SU-DHL-6 (cell line): ENCODE measurements around the gene PRDM16.

Source experiments
- H2AFZ ChIP-seq: fragments of 200-600 bp; sonication (generic); 2 replicates; pipeline ENCODE4 v1.6.1; 2014; ENCODE audit warnings: low read depth, mild to moderate bottlenecking, moderate library complexity, mixed read lengths, antibody characterized with exemption, low read length; ENCODE audit not compliant: severe bottlenecking
- H3F3A ChIP-seq: fragments of 200-600 bp; shearing (Covaris generic); 2 replicates; pipeline ENCODE4 v1.6.0; 2016; ENCODE audit warnings: antibody characterized with exemption, mild to moderate bottlenecking; ENCODE audit not compliant: insufficient read depth
- H3K27ac ChIP-seq: fragments of 200-600 bp; sonication (generic); 2 replicates; pipeline ENCODE4 v1.5.1; 2016; ENCODE audit warnings: low read depth, mild to moderate bottlenecking, low read length, moderate library complexity, mixed read lengths
- H3K27me3 ChIP-seq: fragments of 200-600 bp; sonication (generic), shearing (Covaris generic); 2 replicates; pipeline ENCODE4 v1.6.0; 2014; ENCODE audit warnings: mild to moderate bottlenecking, low read length
- H3K36me3 ChIP-seq: fragments of 200-600 bp; sonication (generic); 2 replicates; pipeline ENCODE4 v1.6.1; 2014; ENCODE audit warnings: mild to moderate bottlenecking, low read length, mixed read lengths
- H3K4me2 ChIP-seq: fragments of 300-600, 200-600 bp; shearing (Covaris generic), sonication (generic); 2 replicates; pipeline ENCODE4 v1.6.0; 2014; ENCODE audit warnings: low read length, low read depth, mild to moderate bottlenecking; ENCODE audit not compliant: poor library complexity, severe bottlenecking
- H3K4me3 ChIP-seq: fragments of 200-600 bp; sonication (generic); 2 replicates; pipeline ENCODE4 v1.5.1; 2014; ENCODE audit warnings: antibody characterized with exemption, low read length, mild to moderate bottlenecking, mixed read lengths; ENCODE audit not compliant: insufficient read depth, poor library complexity, severe bottlenecking
- H3K79me2 ChIP-seq: fragments of 200-600 bp; sonication (generic); 2 replicates; pipeline ENCODE4 v1.6.1; 2014; ENCODE audit warnings: mild to moderate bottlenecking, low read length, moderate library complexity; ENCODE audit not compliant: insufficient read depth
- H3K9ac ChIP-seq: fragments of 200-600 bp; sonication (generic); 2 replicates; pipeline ENCODE4 v1.7.0; 2014; ENCODE audit warnings: mild to moderate bottlenecking, low read length
- H3K9me2 ChIP-seq: fragments of 200-600 bp; sonication (generic); replicated peaks from 2 replicates; pipeline ENCODE4 v1.6.1; 2014; ENCODE audit warnings: low read length; ENCODE audit not compliant: insufficient read depth
- H3K9me3 ChIP-seq: fragments of 200-600 bp; sonication (generic); 2 replicates; pipeline ENCODE4 v1.6.1; 2014; ENCODE audit warnings: low read length, mixed read lengths; ENCODE audit not compliant: insufficient read depth
- H4K20me1 ChIP-seq: fragments of 200-600 bp; sonication (generic); 2 replicates; pipeline ENCODE4 v1.6.1; 2014; ENCODE audit warnings: low read depth, mild to moderate bottlenecking, antibody characterized with exemption, low read length, moderate library complexity, mixed read lengths
- EZH2phosphoT487 ChIP-seq: fragments of 200-600 bp; sonication (generic), shearing (Covaris generic); conservative IDR thresholded peaks from 2 replicates; pipeline ENCODE4 v1.6.1; 2018; ENCODE audit warnings: mild to moderate bottlenecking, antibody characterized with exemption, low read length, moderate library complexity, mixed read lengths
- TF ChIP-seq, protein P1 (sequence below): fragments of 200-600 bp; sonication (generic); IDR thresholded peaks from one replicate; pipeline ENCODE4 v1.5.1; 2017; ENCODE audit warnings: antibody characterized with exemption, mild to moderate bottlenecking, low read length, moderate library complexity; ENCODE audit not compliant: insufficient read depth, poor library complexity, severe bottlenecking

PRDM16 gene

DNA sequence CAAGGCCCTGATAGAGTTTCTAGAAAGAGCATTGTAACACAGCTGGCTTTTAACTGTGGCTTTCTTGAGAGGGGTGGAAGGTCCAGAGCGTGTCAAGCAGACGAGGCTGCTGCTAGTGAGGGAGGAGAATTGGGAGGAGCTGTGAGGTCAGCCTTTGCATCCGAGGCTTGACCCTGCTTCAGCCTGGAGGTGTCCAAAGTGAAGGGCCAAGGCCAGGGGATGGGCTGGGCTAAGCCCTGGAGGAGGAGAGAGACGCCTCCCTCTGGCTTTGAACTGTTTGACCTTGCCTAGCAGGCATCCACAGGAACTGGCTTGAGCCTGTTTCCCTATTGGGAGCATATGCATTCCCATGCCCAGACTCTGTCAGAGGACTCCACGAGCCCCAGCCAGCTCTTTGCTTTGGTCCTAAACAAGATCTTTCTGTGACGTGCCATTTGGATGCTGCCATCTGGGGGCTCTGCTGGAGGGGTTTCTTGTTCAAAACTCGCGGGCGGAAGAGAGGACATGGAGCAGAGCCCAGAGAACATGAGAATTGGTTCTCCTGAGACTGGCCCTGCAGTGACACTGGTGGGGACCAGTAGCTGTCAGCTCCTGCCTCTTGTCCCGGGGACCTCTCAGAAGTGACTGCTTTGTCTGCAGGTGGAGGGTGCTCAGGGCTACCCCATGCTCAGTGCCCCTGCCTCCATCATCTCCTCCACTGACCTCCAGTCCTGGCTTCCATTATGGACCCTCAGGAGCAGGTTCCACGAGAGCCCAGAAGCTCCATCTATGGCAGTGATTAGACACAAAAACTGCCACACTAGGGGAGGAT lies 42.2 kb upstream of the PRDM16 start:
- Histone ChIP-seq H3K27me3 (no peaks in the 10 kb centered on the region), H3K4me2 (no peak overlapping the region), H3K36me3 (no peaks in the 10 kb centered on the region), H3K9ac (no peak overlapping the region), H3F3A (no peaks in the 10 kb centered on the region), H3K4me3 (no peak overlapping the region), H3K27ac (no peak overlapping the region), H3K79me2 (no peaks in the 10 kb centered on the region), H3K9me3 (no peaks in the 10 kb centered on the region), H2AFZ (no peak overlapping the region), H3K9me2 (no peaks in the 10 kb centered on the region), H4K20me1 (no peaks in the 10 kb centered on the region)
- TF ChIP-seq, protein P1, sequence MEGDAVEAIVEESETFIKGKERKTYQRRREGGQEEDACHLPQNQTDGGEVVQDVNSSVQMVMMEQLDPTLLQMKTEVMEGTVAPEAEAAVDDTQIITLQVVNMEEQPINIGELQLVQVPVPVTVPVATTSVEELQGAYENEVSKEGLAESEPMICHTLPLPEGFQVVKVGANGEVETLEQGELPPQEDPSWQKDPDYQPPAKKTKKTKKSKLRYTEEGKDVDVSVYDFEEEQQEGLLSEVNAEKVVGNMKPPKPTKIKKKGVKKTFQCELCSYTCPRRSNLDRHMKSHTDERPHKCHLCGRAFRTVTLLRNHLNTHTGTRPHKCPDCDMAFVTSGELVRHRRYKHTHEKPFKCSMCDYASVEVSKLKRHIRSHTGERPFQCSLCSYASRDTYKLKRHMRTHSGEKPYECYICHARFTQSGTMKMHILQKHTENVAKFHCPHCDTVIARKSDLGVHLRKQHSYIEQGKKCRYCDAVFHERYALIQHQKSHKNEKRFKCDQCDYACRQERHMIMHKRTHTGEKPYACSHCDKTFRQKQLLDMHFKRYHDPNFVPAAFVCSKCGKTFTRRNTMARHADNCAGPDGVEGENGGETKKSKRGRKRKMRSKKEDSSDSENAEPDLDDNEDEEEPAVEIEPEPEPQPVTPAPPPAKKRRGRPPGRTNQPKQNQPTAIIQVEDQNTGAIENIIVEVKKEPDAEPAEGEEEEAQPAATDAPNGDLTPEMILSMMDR: no peak
- no peak for TF ChIP-seq EZH2phosphoT487

DNA sequence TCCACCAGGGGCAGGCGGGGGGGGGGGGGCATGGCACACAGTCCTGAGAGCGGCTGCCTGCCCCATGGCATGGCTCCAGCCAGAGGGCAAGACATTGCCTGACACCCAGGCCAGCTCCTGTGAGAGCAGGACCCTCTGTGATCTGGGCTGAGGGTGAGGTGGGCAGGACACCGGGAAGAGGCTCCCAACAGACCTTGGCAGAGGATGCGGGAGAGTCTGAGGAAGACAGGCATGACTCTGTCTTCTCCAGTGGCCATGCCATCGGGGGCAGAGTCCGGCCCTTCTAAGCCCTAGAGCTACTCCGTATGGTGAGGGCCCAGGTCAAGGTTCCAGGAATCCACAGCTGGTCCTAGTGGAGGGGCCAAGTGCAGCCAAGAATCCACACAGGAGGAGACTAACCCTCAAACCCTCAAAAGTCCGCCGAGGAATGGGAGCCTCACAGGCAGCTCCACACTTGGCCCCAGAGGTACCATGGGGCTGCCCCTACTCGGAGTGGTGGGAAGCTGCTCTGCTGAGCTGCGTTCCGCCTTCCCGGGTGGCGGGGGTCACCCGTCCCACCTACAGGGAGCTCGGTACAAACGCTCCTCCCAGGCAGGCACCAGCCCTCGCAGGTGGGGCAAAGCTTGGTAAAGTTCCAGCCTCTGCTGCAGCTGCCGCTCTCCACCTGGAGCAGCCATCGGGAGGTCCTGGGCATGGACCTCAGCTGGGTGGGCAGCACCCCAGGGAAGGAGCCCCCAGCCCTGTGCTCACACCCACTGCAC lies 41.2 kb upstream of the PRDM16 start:
- no peaks in the 10 kb centered on the region for H3K27me3 ChIP-seq
- no peaks in the 10 kb centered on the region for H3K9me2 ChIP-seq
- no peaks in the 10 kb centered on the region for H3K36me3 ChIP-seq
- no peaks in the 10 kb centered on the region for H4K20me1 ChIP-seq
- no peak overlapping the region for H3K27ac ChIP-seq
- H2AFZ ChIP-seq: no peak overlapping the region
- H3K9ac ChIP-seq: no peak overlapping the region
- no peaks in the 10 kb centered on the region for H3K79me2 ChIP-seq
- H3K4me2 ChIP-seq: no peak overlapping the region
- H3K9me3 ChIP-seq: no peaks in the 10 kb centered on the region
- H3F3A ChIP-seq: no peaks in the 10 kb centered on the region
- TF ChIP-seq, protein P1: no peak
- no peak for TF ChIP-seq EZH2phosphoT487
- H3K4me3 ChIP-seq: no peak overlapping the region

DNA sequence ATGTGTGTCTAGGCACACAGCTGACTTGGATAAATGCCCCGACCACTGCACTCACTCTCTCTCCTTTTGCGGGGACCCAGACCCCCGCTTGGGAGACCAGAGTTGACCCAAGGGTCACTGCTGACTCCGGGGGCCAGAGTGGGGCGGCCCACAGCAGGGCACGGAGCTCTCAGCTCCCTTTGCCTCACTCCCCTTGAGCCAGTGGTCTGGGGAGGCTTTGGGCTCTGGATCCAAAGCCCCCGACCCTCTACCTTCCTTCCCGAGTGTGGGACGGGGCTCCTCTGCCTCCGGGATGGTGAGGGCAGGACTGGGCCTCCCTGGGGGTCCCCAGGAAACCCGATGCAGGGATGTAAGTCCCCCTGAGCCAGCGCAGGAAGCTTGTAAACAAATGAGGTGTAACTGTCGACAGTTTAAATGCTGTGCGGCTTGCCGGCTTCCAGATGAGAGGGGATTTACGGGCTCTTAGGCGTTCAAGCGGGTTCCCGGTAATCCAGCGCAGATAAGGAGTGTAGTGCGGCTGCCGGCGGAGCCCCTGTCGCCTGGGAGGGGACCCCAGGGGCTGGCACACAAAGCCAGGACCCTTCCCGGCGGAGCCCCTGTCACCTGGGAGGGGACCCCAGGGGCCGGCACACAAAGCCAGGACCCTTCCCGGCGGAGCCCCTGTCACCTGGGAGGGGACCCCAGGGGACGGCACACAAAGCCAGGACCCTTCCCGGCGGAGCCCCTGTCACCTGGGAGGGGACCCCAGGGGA lies 40.3 kb upstream of the PRDM16 start:
- no peaks in the 10 kb centered on the region for H3K9me3 ChIP-seq
- no peak for TF ChIP-seq EZH2phosphoT487
- TF ChIP-seq, protein P1: no peak
- no peak overlapping the region for H3K9ac ChIP-seq
- no peak overlapping the region for H3K4me2 ChIP-seq
- H3K27ac ChIP-seq: no peak overlapping the region
- H2AFZ ChIP-seq: no peak overlapping the region
- H4K20me1 ChIP-seq: no peaks in the 10 kb centered on the region
- H3K79me2 ChIP-seq: no peaks in the 10 kb centered on the region
- no peaks in the 10 kb centered on the region for H3K36me3 ChIP-seq
- H3K4me3 ChIP-seq: no peak overlapping the region
- H3F3A ChIP-seq: no peaks in the 10 kb centered on the region
- H3K27me3 ChIP-seq: no peaks in the 10 kb centered on the region
- H3K9me2 ChIP-seq: no peaks in the 10 kb centered on the region
